Measurements from ENCODE around the gene TRH. TPM values are rescaled to one million over a fixed set of nuclear protein-coding genes. Genes with fewer than 3 reads are reported as not detected.

The TRH gene
- total and polyA plus RNA-seq, 2 donors (not counting 3 experiments of a cell fraction or from before 2014, with no cell fraction given) = not detected

DNA sequence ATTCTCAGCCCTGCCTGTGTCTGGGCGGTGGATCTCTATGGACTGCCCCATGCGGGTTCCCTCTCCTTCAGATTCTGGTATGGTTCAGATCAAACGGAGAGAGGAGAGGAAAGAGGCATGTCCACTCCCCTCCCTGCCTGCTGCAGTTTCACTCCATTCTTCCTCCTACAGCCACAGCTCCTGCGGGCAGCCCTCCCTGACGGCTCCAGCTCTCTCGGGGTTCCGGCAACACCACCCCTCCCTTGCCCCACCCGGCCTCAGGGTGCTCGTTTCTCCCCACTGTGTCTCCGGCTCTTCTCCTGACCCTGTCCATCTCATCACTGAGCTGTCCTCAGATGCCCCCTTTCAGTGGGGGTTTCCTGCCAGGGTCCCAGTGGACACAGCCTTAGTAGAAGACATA is 13.9 kb downstream of the TRH start:
- dilution Hi-C loops (cut with MboI; ENCODE audit: extremely low pct_ligation_motif_present, low sequenced_read_pairs) = no loop called here
- BruUV-seq (replicated peaks) = no TSS peak
- Histone ChIP-seq H2AFZ (ENCODE audit: low read depth, low read length) (no peak overlapping the region), H3K9ac (replicated peaks; ENCODE audit: extremely low read depth, insufficient read depth, low read length) (no peak overlapping the region), H3K9me3 (replicated peaks; ENCODE audit: control insufficient read depth, insufficient read depth, low read length) (no peaks in the 10 kb centered on the region), H4K20me1 (replicated peaks; ENCODE audit: control insufficient read depth, extremely low read depth, insufficient read depth, low read length) (no peaks in the 10 kb centered on the region), H3K36me3 (ENCODE audit: control insufficient read depth in 2 of 2, extremely low read depth in 1 of 2, insufficient read depth in 2 of 2, low read length in 2 of 2) (no peaks in the 10 kb centered on the region), H3K79me2 (ENCODE audit: control insufficient read depth, insufficient read depth, low read length) (no peaks in the 10 kb centered on the region), H3K4me3 (replicated peaks in 1 of 3; ENCODE audit: insufficient read depth in 1 of 3, low read depth in 1 of 3, low read length in 3 of 3) (no peak overlapping the region), H3K9me1 (replicated peaks; ENCODE audit: control insufficient read depth, extremely low read depth, insufficient read depth, low read length) (no peaks in the 10 kb centered on the region), H3K27ac (ENCODE audit: insufficient read depth, low read depth, low read length) (no peak overlapping the region), H3K4me2 (ENCODE audit: insufficient read depth, low read length) (no peak overlapping the region), H3K27me3 (ENCODE audit: control insufficient read depth in 2 of 2, insufficient read depth in 2 of 2, low read length in 2 of 2) (peaks cover 2 to 9% of the 10 kb centered on the region in 2 experiments), H3K4me1 (ENCODE audit: control insufficient read depth, extremely low read depth, insufficient read depth, low read length) (no peaks in the 10 kb centered on the region)
- intact Hi-C loops (cut with micrococcal nuclease) = no loop called here
- FAIRE-seq (no peak), DNase-seq (ENCODE audit: low read depth, low spot score) (no peak)
- CTCF ChIA-PET = no interaction called here
- POLR2A ChIA-PET = no interaction called here
- TF ChIP-seq MYC (IDR thresholded peaks at IDR 0.05; ENCODE audit: low read depth, low read length) (no peak), GATA2 (IDR thresholded peaks at IDR 0.05; ENCODE audit: insufficient read depth, insufficient read length, low read depth, low read length) (no peak), EZH2 (IDR thresholded peaks at IDR 0.05; ENCODE audit: borderline replicate concordance, low read depth, low read length, severe bottlenecking) (no peak), JUN (IDR thresholded peaks at IDR 0.05; ENCODE audit: borderline replicate concordance, insufficient read depth, insufficient read length, low read depth) (no peak)
- TF ChIP-seq, protein P1, sequence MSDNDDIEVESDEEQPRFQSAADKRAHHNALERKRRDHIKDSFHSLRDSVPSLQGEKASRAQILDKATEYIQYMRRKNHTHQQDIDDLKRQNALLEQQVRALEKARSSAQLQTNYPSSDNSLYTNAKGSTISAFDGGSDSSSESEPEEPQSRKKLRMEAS (IDR thresholded peaks at IDR 0.05; ENCODE audit: insufficient read depth, insufficient read length) = no peak

DNA sequence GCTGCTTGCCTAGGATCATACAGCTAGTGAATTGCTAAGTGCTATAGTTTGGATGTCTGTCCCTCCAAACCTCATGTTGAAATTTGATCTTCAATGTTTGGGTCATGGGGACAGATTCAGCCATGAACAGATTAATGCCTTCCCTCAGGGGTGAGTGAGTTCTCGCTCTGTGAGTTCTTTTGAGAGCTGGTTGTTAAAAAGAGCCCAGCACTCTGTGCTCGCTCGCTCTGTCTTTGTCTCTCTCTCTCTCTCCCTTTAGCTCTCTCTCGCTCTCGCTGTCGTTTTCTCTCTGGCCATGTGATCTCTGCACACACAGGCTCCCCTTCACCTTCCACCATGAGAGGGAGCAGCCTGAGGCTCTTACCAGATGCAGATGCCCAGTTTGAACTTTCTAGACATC is 14.9 kb downstream of the TRH start:
- Histone ChIP-seq H3K27ac (ENCODE audit: insufficient read depth, low read depth, low read length) (no peak overlapping the region), H3K4me3 (replicated peaks in 1 of 3; ENCODE audit: insufficient read depth in 1 of 3, low read depth in 1 of 3, low read length in 3 of 3) (no peak overlapping the region), H3K27me3 (ENCODE audit: control insufficient read depth in 2 of 2, insufficient read depth in 2 of 2, low read length in 2 of 2) (peaks cover 4 to 16% of the 10 kb centered on the region in 2 experiments), H3K9ac (replicated peaks; ENCODE audit: extremely low read depth, insufficient read depth, low read length) (no peak overlapping the region), H3K9me1 (replicated peaks; ENCODE audit: control insufficient read depth, extremely low read depth, insufficient read depth, low read length) (no peaks in the 10 kb centered on the region), H3K4me1 (ENCODE audit: control insufficient read depth, extremely low read depth, insufficient read depth, low read length) (no peaks in the 10 kb centered on the region), H3K4me2 (ENCODE audit: insufficient read depth, low read length) (no peak overlapping the region), H4K20me1 (replicated peaks; ENCODE audit: control insufficient read depth, extremely low read depth, insufficient read depth, low read length) (no peaks in the 10 kb centered on the region), H3K79me2 (ENCODE audit: control insufficient read depth, insufficient read depth, low read length) (no peaks in the 10 kb centered on the region), H3K9me3 (replicated peaks; ENCODE audit: control insufficient read depth, insufficient read depth, low read length) (no peaks in the 10 kb centered on the region), H2AFZ (ENCODE audit: low read depth, low read length) (no peak overlapping the region), H3K36me3 (ENCODE audit: control insufficient read depth in 2 of 2, extremely low read depth in 1 of 2, insufficient read depth in 2 of 2, low read length in 2 of 2) (no peaks in the 10 kb centered on the region)
- no peak for FAIRE-seq
- intact Hi-C loops (cut with micrococcal nuclease) = no loop called here
- no TSS peak for BruUV-seq (replicated peaks)
- ChIA-PET CTCF (interaction anchor here (0.8 to 1.2 kb wide), 2 partner anchors 13 to 47 kb away, joined by 3 read pairs; no protein-coding TSS in a partner anchor), POLR2A (no interaction called here)
- TF ChIP-seq, protein P1 (IDR thresholded peaks at IDR 0.05; ENCODE audit: insufficient read depth, insufficient read length) = no peak
- TF ChIP-seq EZH2 (IDR thresholded peaks at IDR 0.05; ENCODE audit: borderline replicate concordance, low read depth, low read length, severe bottlenecking) (no peak), JUN (IDR thresholded peaks at IDR 0.05; ENCODE audit: borderline replicate concordance, insufficient read depth, insufficient read length, low read depth) (no peak), MYC (IDR thresholded peaks at IDR 0.05; ENCODE audit: low read depth, low read length) (no peak), POLR2AphosphoS5 (IDR thresholded peaks at IDR 0.05; ENCODE audit: insufficient read depth, low read depth, low read length) (no peak), POLR2A (IDR thresholded peaks at IDR 0.05; ENCODE audit: low read depth, low read length) (no peak), FOS (IDR thresholded peaks at IDR 0.05; ENCODE audit: borderline replicate concordance, insufficient read depth, low read length) (no peak), GATA2 (IDR thresholded peaks at IDR 0.05; ENCODE audit: insufficient read depth, insufficient read length, low read depth, low read length) (no peak)
- TF ChIP-seq, protein P2, sequence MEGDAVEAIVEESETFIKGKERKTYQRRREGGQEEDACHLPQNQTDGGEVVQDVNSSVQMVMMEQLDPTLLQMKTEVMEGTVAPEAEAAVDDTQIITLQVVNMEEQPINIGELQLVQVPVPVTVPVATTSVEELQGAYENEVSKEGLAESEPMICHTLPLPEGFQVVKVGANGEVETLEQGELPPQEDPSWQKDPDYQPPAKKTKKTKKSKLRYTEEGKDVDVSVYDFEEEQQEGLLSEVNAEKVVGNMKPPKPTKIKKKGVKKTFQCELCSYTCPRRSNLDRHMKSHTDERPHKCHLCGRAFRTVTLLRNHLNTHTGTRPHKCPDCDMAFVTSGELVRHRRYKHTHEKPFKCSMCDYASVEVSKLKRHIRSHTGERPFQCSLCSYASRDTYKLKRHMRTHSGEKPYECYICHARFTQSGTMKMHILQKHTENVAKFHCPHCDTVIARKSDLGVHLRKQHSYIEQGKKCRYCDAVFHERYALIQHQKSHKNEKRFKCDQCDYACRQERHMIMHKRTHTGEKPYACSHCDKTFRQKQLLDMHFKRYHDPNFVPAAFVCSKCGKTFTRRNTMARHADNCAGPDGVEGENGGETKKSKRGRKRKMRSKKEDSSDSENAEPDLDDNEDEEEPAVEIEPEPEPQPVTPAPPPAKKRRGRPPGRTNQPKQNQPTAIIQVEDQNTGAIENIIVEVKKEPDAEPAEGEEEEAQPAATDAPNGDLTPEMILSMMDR (IDR thresholded peaks at IDR 0.05; ENCODE audit: extremely low read depth in 1 of 2, insufficient read depth in 1 of 2, low read depth in 1 of 2, low read length in 2 of 2) = no peak
- dilution Hi-C loops (cut with MboI; ENCODE audit: extremely low pct_ligation_motif_present, low sequenced_read_pairs) = no loop called here
- no peak for DNase-seq (ENCODE audit: low read depth, low spot score)

Data from endothelial cell of umbilical vein (primary cell).